Fibroblast of skin of scalp (primary cell): ENCODE data around the gene CSMD2.

Source experiments
- DNase-seq: peaks from one replicate; pipeline ENCODE4 v3.0.0-alpha.2; 2013

The CSMD2 gene

DNA sequence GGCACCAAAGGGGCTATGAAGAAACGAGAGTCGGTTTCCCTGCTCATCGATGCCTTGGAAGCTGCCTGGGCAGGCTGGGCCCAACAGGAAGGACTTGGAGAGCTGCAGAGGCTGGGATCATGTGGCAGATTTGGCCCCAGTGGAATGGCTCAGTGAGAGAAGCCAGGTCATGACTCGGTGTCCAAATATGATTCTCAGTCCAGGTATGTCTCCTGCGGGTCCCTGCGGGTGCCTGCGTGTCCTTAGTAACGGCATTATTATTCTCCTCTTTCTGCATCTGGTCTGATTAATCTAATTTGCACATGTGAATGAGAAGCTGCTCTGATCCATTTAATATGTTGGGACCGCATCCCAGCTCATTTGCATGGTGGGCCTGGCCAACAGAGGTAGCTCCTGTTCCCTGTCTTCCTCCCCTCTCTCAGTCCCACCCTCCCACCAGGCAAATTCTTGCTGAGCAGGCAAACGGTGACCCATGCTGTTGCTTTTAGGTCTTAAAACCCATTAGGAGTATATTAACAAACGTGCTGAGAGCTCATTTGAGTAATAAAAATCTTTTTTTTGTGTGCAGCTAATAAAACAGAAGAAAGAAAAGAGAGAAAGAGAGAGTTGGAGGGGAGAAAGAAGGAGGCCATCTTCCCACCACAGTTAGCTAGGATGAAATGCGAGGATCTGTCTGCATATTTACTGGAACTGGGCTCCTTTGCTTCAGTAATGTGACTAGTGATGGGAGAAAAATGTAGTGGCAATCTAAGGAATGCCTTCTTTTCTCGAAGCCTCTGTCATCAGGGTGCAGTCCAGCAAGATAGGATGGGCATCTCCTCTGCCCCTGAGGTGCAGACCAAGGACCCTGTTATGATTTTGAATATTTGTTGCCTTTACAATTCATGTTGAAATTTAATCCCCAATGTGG lies 167.6 kb downstream of the CSMD2 start:
- DNase-seq: peak; percentile 53

DNA sequence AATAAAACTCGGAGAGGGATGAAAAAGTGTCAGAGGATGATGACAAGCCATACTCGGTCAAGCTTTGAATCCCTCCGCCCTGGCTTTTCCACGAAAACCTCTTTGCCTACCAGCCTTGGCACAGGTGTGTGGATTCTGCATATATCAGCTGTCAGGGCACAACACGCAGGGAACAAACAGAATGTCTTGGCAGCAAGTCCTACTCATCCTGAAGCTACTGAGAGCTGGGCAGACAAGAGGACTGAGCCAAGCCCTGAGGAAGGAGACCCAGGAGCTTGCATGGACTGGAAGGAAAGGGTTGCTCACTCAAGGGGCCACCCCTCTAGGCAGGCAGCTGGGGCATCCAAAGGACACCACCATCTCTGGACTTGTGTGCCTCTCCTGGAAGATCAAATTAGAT lies 168.7 kb downstream of the CSMD2 start:
- DNase-seq: no peak

DNA sequence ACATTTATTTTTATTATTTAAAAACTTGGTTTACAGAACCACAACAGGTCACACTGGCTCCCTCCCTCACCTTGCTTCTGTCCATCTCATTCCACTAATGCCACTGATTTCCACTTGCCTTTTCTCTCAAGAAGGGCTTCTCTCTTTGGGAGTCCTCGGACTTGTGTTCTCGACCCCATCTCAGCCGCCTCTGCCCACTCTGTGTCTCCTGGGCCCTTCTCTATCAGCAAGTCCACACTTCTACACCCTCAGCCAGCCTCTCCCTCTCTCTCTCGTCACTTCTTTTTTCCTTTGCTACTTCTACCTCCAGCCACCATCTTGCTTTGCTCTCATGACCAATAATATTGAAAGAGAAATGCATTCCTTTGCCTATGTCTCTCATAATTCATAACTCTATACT lies 171.7 kb downstream of the CSMD2 start:
- DNase-seq: no peak

DNA sequence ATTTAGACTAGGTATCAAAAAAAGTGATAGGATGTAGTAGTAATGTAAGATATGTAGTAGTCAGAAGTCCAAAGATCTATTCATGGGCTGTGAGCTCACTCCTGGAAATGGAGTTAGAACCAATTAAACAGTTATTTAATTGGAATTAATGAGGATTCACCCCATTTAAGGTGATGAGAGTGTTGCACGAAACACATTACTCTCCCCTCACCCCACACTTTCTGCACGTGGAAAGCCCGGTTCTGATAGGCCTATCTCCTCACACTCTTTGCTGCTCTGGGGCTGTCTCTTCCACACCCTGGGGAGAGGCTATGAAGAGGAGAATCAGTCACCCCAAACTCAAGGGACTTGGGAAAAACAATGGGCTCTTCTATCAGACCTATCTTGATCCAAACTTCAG lies 174.7 kb downstream of the CSMD2 start:
- no peak for DNase-seq

DNA sequence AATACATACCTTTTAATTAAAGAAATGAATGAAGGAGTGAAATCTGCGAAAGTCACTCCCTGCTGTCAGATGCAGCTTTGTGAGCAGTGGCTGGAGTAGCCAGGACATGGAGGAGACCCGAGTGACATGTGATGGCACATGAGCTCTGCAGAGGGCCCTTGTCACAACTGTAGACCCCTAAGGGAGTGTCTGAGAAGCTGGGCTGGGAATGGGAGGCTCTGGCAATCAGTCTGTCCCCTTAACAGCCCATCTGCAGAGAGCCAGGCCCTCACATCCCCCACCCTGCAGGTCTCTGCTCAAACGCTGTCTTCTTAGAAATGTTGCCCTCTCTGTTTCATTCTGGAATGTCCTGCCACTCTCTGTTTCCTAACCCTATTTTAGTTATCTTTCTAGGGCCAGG lies 176.9 kb downstream of the CSMD2 start:
- no peak for DNase-seq

DNA sequence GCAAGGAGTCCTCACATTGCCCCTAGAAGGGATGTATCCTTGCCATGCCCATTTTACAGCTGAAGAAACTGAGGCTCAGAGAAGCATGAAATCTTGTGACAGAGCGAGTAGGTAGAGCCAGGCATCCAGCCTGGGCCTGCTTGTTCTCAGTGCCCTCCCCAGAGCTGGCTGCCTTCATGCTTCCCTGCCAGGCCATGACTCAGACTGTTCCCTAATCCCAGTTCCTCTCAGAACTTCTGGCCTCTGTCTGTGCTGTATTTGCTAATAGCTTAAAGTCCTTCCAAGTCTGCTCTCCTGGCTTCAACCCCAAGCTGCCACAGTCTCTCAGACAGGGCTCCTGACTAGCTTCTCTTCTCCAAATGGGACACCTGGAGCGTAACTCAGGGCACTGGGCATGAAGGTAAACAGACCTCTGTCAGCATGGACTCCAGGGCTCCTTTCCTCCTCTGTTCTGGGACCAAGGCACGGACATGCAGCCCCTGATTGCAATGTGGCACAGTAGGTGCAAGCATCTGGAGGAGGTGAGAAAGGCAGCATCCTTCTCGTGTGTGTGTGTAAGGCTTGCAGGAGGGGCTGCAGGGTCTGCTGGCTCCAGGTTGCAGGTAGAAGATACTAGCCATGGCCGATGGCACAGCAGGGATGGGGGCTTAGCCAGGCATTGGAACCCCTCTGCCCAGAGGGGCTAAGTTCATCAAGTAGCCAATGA lies 178.5 kb downstream of the CSMD2 start:
- peak; percentile 81 for DNase-seq

DNA sequence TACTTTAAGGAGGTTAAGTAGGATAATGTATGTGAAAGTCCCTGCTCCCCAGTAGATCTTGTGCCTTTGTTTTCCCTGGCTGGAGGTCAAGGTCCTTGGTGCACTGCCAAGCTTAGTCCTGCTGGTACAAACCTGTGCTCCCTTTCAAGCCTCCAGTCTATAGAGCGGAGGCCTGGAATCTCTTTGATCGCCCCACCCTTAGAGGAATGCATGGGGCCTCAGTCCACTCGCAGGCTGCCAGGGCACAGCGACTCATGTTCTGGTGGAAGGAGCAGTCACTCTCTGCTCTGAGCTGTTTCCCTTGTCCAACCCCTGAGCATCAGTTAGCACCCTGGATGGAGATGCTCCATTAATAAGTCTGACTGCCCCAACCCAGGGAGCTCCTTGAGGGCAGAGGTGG lies 179.4 kb downstream of the CSMD2 start:
- peak; percentile 74 for DNase-seq

DNA sequence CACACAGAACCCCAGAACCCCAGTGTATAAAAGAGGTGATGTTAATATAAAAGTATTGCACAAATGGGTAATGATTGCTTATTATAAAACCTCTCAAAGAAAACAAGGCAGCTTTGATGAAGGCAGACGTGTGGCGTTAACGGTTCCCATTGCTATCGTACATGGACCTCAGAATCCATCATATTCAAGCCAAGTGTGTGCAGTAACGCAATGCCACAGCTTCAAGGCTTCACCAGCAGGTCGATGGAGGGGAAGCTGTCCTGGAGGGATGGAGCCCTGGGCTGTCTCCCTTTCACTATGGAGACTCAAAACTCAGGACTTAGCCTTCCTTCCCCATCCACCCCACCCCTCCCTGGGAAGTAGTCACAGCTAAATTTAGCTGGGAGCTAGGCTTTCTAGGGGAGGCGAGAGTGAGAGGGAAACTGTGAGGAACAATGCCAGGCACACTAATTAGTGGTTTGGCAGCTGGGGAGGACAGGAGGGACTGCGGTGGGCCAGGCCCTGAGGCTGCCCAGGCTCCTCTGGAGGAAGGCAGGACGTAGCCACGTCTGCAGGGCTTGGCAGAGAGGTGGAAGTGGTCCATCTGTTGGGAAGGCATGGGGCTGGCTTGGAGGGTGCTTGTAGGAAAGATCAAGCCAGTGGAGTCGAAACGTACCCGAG lies 180.0 kb downstream of the CSMD2 start:
- peak; percentile 78 for DNase-seq

DNA sequence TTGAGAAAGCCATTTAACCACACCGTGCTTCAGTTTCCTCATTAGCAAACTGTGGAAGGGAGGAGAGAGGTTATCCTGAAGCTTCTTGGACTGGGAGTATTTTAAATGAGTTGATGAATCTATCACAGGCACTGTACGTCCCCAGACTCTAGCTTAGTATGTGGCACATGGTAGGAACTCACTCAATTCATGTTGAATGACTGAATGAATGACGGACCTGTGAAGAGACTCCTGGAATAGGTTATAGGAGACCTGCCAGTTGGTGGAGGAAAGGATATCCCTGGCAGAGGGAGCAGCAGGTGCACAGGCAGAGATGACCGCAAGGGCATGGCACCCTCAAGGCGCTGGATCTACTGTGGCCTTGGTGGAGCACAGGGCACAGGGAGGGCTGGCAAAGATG lies 182.6 kb downstream of the CSMD2 start:
- DNase-seq: no peak

DNA sequence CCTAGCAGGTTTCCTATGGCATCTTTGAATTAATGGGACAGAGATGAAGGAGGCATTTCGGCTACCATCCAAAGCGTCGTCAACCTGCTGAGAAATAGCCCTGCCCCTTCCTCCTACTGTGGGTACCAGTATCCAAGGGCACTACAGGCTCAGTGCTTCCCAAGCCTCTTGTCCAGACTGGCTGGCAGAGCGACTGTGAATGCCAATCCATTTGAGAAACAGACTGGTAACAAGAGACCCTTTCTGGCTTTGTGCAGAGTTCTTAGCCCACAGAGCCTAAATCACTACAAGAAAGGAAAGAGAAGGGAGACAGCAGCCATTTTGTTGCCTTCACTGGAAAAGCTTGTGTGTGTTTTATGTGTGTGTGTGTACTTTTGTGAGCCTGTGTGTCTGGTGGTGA lies 185.7 kb downstream of the CSMD2 start:
- DNase-seq: no peak

DNA sequence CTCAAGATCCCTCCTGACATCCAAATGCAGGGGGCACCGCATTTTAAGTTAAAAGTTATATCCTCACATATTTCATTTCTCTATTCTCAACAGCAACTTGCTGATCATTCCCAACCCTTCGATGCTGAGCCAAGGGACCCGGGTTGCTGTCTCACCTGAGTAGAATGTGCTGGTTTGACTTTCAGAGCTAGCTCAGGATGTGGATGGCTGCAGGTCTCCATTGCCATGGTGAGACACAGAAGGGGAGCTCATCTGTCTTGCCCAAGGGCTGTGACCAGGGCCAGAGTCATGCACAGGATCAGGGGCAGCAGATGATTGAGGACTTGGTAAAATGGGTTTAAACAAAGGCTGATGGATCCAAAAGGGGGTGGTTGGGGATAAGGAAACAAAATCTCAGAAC lies 189.1 kb downstream of the CSMD2 start:
- no peak for DNase-seq

DNA sequence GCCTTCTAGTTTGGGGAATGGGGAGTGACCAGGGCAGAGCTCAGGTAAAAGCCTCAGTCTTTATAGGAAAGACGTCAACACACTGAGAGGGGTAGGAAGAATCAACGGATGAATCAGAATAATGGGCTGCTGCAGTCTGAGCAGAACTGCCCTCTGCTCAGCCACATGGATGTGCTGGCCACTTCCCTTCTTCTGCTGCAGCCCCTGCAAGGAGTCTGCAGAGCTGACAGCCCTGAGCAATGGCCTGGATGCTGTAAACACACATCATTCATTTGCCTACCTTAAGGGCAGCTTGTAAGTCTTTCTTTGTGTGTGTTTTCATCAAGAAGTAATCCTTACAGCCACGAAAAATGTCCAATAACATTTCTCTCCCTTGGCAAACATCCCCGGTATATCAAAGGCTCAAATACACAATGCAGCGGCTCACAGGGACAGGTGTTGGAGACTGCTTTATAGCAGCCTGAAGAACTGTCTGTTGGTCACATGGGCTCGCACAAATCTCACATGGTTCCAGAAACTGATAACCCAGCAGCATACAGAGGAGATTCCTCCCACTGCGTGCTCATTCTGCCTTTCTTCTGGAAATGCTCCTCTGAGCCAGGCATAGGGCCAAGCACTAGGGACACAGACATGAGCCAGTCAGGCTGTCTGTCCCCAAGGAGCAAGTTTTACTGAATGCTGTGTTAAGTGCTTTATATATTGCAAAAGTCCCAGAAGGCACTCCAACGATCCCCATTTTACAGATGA lies 191.1 kb downstream of the CSMD2 start:
- no peak for DNase-seq

DNA sequence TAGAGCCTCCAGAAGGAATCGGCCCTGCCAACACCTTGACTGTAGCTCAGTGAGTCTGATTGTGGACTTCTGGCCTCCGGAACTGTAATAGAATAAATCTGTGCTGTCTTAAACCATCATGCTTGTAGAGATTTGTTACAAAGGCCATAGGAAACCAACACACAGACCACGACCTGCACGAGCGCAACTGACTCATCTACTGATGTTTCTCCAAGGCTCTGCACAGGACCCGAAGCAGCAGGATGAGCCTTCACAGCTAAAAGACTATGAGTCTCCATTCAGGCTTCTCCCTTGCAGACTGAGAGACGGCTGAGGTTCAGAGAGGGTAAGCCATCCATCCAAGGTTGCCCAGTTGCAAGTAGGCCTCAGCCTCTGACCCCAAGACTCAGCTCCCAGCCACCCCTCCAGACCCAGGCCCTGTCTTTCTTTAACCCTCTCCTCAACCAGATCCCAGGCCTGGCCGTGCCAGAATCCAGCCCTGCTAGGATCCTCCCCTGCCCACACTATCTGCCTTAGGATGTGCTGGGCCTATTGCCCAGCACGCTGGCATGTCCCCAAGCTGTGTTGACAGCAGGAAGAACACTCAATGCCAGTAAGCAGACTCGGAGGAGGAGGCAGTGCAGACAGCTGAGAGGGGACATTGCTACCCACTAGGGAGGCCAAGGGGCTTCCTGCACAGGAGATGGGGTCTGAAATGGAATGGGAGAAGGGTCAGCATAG lies 192.2 kb downstream of the CSMD2 start:
- peak; percentile 36 for DNase-seq

DNA sequence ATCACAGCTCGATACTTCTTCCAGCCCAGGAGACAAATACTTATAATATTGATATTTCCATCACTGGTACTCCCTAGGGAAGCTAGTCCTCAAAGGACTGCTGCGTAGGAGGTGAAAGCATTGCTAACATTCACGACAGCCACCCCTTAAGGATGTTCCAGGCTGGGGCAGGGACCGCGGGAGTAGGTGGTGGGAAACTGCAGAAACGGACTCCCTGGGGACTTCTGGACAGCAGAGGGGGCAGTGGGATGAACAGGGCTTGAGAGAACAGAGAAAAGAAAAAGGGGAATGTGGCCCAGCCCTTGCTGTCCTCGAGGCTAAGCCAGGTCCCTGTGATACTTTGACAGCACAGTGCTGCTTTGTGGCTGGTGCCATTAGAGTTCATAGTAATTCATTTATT lies 193.1 kb downstream of the CSMD2 start:
- no peak for DNase-seq

DNA sequence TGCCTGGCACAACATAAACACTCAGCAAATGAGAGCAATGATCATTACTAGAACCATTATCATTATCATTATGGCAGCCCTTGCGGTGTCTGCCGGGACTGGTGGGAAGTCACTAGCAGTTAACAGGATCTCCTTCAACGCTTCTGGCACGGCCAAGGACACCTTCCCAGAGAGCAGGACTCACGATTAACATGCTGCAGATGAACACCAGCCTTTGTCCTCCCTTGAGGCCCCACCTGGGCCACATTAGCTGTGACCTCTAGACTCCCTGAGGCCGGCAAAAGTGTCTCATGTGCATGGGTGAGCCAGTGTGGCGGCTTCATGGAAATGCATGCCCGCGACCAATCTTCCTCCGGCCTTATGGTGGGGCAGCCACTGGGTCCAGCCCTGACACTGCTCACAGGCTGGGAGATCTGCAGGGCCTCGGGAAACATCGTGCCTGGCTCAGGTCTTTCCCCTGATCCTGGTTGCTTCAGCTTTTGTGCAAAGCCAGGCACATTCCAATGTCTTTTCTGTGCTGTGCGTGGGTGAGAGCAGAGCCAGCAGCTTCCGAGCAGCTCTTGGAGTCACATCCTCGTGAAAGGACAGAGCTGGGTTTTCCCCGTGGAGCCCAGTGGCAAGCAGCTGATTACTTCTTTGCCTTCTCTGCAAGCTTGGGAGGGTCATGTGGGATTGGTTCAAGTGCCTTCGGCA lies 193.9 kb downstream of the CSMD2 start:
- no peak for DNase-seq

DNA sequence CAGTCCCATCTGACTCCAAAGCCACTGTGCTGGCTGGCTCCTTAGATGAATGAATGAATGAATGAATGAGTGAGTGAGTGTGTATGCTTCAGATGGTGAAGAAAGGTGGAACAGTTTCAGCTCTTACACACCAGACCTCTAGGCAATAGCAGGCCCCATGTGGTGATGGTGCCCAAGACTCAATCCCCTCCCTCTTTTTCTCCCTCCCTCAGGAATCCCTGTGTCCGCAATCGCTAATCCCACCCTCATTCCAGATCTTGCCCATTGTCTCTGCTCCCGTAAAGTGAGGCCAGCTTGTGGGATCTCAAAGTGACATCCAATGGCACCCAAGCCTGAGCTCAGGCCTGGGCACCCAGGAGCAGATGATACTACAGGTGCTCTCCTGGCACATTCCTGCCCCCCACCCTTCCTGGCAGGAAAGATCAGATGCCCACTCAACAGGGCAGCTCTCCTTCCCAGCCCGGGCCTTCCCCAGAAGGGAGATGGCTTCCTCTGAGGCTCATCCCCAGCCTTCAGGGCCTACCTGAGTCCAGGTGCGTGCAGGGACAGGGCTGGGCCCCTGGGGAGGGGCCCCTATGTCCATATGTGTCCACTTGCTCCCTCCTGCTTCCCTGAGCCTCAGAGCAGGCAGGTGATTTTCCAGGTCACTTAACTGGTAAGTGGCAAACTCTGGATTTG lies 194.7 kb downstream of the CSMD2 start:
- DNase-seq: no peak

DNA sequence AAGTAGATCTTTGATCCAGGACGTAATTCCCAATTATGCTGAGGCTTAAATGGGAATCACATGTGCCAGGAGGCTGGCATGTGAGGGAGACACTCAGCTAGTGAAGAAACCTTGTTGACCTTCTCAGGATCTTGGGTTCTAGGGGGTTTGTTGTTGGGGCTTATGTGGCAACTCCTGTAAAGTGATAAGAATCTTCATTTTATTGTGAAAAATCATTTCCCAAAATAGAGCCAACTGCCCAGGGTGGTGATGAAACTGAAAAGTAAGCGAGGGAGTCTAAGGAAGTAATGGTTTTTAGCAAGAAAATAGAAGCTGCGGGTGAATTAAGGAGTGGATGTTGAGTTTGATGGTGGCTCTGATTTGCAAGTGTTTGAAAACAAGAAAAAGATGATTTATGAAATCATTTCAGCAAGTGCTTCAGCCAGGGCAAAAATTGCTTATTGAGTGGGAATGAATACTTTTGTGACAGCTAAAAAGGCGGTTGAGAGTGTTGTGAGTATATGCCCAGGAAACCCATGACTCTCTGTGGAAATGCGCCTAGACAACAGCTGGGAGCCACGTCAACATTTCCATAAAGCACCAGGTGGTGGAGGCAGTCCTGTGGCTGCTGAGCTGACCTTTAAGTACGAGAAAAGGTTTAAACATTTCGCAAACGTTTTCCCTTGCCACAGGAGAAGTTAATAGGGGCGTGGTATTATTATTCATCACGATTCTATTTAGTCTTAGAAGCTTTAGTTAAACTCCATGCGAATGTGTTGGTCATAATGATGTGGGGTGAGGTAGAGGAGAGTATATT lies 198.5 kb downstream of the CSMD2 start:
- no peak for DNase-seq

DNA sequence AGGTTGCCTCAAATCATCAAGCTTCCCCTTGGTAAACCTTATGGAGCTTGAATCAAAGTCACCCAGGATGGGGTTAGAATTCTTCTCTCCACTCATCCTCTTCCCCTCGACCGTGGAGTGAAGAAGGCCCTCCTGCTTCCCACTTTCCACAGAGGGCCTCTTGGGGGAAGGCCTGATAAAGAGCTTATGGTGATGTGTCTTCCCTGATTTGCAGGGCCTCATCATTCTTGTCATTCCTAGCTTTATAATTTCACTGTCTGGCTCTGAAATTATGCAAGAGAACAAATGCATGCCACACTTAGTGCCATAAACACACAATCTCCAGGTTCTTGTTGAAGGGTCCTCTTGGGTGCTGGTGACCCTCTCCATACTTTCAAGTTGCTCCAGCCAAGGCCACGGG lies 199.9 kb downstream of the CSMD2 start:
- peak; percentile 29 for DNase-seq

DNA sequence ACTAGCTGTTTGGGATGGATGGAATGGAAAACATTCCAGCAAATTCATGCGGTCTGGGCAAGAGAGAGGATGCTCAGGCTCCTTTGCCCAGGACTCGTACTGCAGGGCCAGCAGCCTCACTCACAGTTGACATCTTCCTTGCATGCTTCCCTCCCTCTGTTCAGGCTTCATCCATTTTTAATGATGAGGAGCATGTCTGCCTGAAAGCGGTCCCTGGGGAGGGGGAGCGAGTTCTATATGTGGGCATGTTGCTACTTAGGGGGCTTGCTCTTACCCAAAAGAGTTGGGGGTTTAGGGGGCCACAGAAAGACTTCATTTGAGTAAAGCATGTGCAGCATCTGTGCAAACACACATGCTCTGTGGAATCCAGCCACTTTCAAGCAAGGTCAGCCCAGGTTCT lies 203.0 kb downstream of the CSMD2 start:
- no peak for DNase-seq
